Endodermal cell (in vitro differentiated cells): Measurements from ENCODE around the gene RCOR1. TPM values are rescaled to one million over a fixed set of nuclear protein-coding genes. Genes with fewer than 3 reads are reported as not detected.

Experiments
- DNase-seq: peaks from one replicate; pipeline ENCODE4 v3.0.0-alpha.2; 2017
- H3K27ac ChIP-seq: 2 replicates; pipeline ENCODE4 v1.5.1; 2013; ENCODE audit warnings: mild to moderate bottlenecking, low read depth, low read length, moderate library complexity
- H3K27me3 ChIP-seq: 2 replicates; pipeline ENCODE4 v1.6.1; 2013; ENCODE audit warnings: mild to moderate bottlenecking, low read length, moderate library complexity; ENCODE audit not compliant: insufficient read depth, control insufficient read depth, poor library complexity, severe bottlenecking
- H3K36me3 ChIP-seq: 2 replicates; pipeline ENCODE4 v1.7.0; 2013; ENCODE audit warnings: mild to moderate bottlenecking, low read length, moderate library complexity; ENCODE audit not compliant: control insufficient read depth, insufficient read depth
- H3K4me1 ChIP-seq: one replicate; pipeline ENCODE4 v1.7.0; 2013; ENCODE audit warnings: low read length; ENCODE audit not compliant: control insufficient read depth, insufficient read depth
- H3K4me3 ChIP-seq: 2 replicates; pipeline ENCODE4 v1.5.1; 2013; ENCODE audit warnings: mild to moderate bottlenecking, low read length, moderate library complexity
- H3K9ac ChIP-seq: 2 replicates; pipeline ENCODE4 v1.6.1; 2013; ENCODE audit warnings: mild to moderate bottlenecking, low read length, moderate library complexity; ENCODE audit not compliant: poor library complexity, severe bottlenecking; ENCODE audit errors: extremely low read depth
- H3K9me3 ChIP-seq: 2 replicates; pipeline ENCODE4 v1.6.1; 2013; ENCODE audit warnings: mild to moderate bottlenecking, low read length, moderate library complexity; ENCODE audit not compliant: control insufficient read depth
- H3K27ac Mint-ChIP-seq: 2 replicates; pipeline ENCODE4 v1.8.0; 2020; ENCODE audit warnings: mixed read lengths
- H3K27me3 Mint-ChIP-seq: 2 replicates; pipeline ENCODE4 v1.8.0; 2021; ENCODE audit warnings: mild to moderate bottlenecking, mixed read lengths; ENCODE audit not compliant: insufficient read depth
- H3K36me3 Mint-ChIP-seq: 2 replicates; pipeline ENCODE4 v1.8.0; 2020; ENCODE audit warnings: low read depth, mixed read lengths
- H3K4me1 Mint-ChIP-seq: 2 replicates; pipeline ENCODE4 v1.8.0; 2020; ENCODE audit warnings: mixed read lengths
- H3K4me3 Mint-ChIP-seq: 2 replicates; pipeline ENCODE4 v1.8.0; 2020; ENCODE audit warnings: mild to moderate bottlenecking, moderate library complexity, mixed read lengths
- H3K9me3 Mint-ChIP-seq: 2 replicates; pipeline ENCODE4 v1.8.0; 2020; ENCODE audit warnings: mild to moderate bottlenecking, mixed read lengths
- CTCF ChIP-seq: fragments of 200-600 bp; sonication (generic); conservative IDR thresholded peaks from 2 replicates; pipeline ENCODE4 v1.5.0; 2021; ENCODE audit warnings: antibody characterized with exemption, mild to moderate bottlenecking
- WGBS, 2 experiments: methylation state at CpG; one replicate each; pipeline versions ENCODE4 v1.1.5 to v1.1.7; 2013; ENCODE audit warnings: missing lambda C conversion rate in 2 of 2, mixed read lengths in 1 of 2; ENCODE audit not compliant: insufficient coverage in 1 of 2, insufficient read length in 1 of 2; 5-methylcytosine and 5-hydroxymethylcytosine counted together
- total RNA-seq, 2 donors: library from RNA; stranded (reverse); fragmentation: NEBNext Ultra II Directional in 1 of 2; extraction: Animal tissue kit (Norgen Biotek cat#: 25700) in 1 of 2; gene quantifications; 2 replicates in 1 of 2; 3 replicates in 1 of 2; pipeline ENCODE4 v1.2.1, GENCODE V29; 2021

RCOR1 gene
- total RNA-seq, 2 donors from 2014 or later: 30.3 to 31.5 TPM

GRCh38 chr14:102750376-102750775 is 157.9 kb downstream of the RCOR1 start:
- no peak overlapping the region for H3K4me3 Mint-ChIP-seq

GRCh38 chr14:102751088-102751487 is 158.6 kb downstream of the RCOR1 start:
- no peak overlapping the region for H3K27ac Mint-ChIP-seq
- 90 to 93% methylated on average over 7 to 16 of the region's 16 CpGs for WGBS, 2 experiments

More at GRCh38 chr14:102750376-102750775, 157.9 kb downstream of the RCOR1 start:
- Histone ChIP-seq H3K4me1 (peaks cover 11% of the 10 kb centered on the region), H3K9ac (no peak overlapping the region), H3K27me3 (no peaks in the 10 kb centered on the region), H3K9me3 (no peaks in the 10 kb centered on the region), H3K27ac (no peak overlapping the region), H3K36me3 (no peaks in the 10 kb centered on the region), H3K4me3 (no peak overlapping the region)
- no peak for TF ChIP-seq CTCF
- no peaks in the 10 kb centered on the region for H3K27me3 Mint-ChIP-seq
- peaks cover 20% of the 10 kb centered on the region for H3K36me3 Mint-ChIP-seq
- no peak for DNase-seq
- WGBS, 2 experiments: 97 to 99% methylated on average over 12 to 14 of the region's 14 CpGs
- H3K27ac Mint-ChIP-seq: peak overlapping the region; percentile 52
- peaks cover 16% of the 10 kb centered on the region for H3K4me1 Mint-ChIP-seq
- H3K9me3 Mint-ChIP-seq: no peaks in the 10 kb centered on the region

GRCh38 chr14:102752239-102752847 is 159.9 kb downstream of the RCOR1 start:
- TF ChIP-seq CTCF: no peak
- peaks cover 11% of the 10 kb centered on the region for H3K4me1 ChIP-seq
- Mint-ChIP-seq H3K27ac (no peak overlapping the region), H3K4me3 (no peak overlapping the region), H3K9me3 (peaks cover 3% of the 10 kb centered on the region), H3K4me1 (peaks cover 14% of the 10 kb centered on the region), H3K36me3 (peaks cover 14% of the 10 kb centered on the region), H3K27me3 (no peaks in the 10 kb centered on the region)
- no peaks in the 10 kb centered on the region for H3K36me3 ChIP-seq
- H3K27ac ChIP-seq: no peak overlapping the region
- H3K9ac ChIP-seq: no peak overlapping the region
- H3K9me3 ChIP-seq: no peaks in the 10 kb centered on the region
- no peak overlapping the region for H3K4me3 ChIP-seq
- H3K27me3 ChIP-seq: no peaks in the 10 kb centered on the region
- 91 to 93% methylated on average over 11 to 14 of the region's 14 CpGs for WGBS, 2 experiments
- DNase-seq: no peak

More at GRCh38 chr14:102751088-102751487, 158.6 kb downstream of the RCOR1 start:
- Mint-ChIP-seq H3K9me3 (no peaks in the 10 kb centered on the region), H3K27me3 (no peaks in the 10 kb centered on the region), H3K4me3 (no peak overlapping the region), H3K36me3 (peaks cover 19% of the 10 kb centered on the region), H3K4me1 (peaks cover 16% of the 10 kb centered on the region)
- peaks cover 11% of the 10 kb centered on the region for H3K4me1 ChIP-seq
- H3K4me3 ChIP-seq: no peak overlapping the region
- no peak overlapping the region for H3K9ac ChIP-seq
- no peaks in the 10 kb centered on the region for H3K36me3 ChIP-seq
- DNase-seq: no peak
- no peaks in the 10 kb centered on the region for H3K9me3 ChIP-seq
- no peaks in the 10 kb centered on the region for H3K27me3 ChIP-seq
- TF ChIP-seq CTCF: no peak
- no peak overlapping the region for H3K27ac ChIP-seq
